ENCODE data around the gene SMAD6. TPM values are rescaled to one million over a fixed set of nuclear protein-coding genes. Genes with fewer than 3 reads are reported as not detected.

SMAD6 gene
- total RNA-seq, 2 donors from 2014 or later = 0.31 to 0.35 TPM

DNA sequence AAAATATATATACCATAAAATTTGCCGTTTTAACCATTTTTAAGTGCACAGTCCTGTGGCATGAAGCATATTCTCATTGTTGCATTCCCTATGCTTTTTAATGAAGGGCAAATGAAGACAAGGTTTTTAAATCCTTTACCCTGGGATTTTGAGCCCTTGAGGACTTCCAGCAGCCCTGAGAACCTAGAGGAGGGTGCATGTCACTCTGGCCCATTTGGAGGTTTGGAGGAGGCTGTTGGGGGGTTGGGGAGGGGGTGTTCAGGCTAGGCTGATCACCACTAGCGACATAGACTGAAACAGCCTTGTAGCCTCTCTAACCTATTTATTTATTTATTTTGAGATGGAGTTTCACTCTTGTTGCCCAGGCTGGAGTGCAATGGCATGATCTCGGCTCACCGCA is 86.0 kb downstream of the SMAD6 start:
- H3K36me3 Mint-ChIP-seq (ENCODE audit: insufficient read depth in 2 of 2) = no peaks in the 10 kb centered on the region

DNA sequence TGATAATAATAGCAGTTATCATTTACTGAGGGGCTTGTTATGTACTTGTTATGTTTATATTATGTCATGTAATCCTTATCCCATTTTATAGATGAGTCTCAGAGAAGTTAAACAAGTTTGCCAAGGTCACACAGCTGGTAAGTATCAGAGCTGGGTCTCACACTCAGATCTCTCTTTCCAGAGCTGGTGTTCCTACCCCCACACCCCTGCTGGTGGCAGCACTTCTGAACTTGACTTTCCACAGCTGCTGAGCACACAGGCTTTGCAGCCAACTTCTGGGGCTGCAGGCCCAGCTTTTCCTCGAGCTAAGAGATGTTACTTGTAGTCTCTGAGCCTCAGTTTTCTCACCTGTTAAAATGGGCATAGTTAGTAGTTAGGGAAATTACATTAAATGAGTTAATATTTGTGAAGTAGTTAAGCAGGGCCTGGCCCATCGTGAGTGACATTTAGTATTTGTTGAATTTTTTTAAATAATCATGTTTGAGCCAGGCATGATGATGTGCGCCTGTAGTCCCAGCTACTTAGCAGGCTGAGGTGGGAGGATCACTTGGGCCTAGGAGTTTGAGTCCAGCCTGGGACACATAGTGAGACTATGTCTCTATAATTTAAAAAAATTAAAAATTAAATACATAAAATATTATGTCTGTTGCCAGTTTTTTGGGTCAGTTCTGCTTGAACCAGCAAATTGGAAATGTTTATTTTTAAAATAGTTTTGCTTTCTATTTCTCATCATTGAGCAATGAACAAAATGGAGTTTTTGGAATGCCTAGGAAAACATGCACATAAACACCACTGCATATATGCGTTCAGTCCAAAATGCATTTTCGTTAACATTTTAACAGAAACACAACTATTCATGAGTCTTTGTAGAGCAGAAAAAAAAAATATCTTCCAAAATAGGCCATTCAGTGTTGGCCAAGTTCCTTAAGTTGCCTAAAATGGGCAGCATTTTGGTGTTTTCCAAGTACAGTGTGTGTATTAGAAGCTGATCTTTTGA is 87.3 kb downstream of the SMAD6 start:
- no peaks in the 10 kb centered on the region for H3K27me3 Mint-ChIP-seq (ENCODE audit: low read depth)
- no peaks in the 10 kb centered on the region for H3K36me3 Mint-ChIP-seq (ENCODE audit: insufficient read depth in 2 of 2)
- H3K27ac Mint-ChIP-seq = no peak overlapping the region
- ATAC-seq (replicated peaks in 1 of 2) = no peak
- no peaks in the 10 kb centered on the region for H3K9me3 Mint-ChIP-seq
- DNase-seq = no peak
- H3K4me1 Mint-ChIP-seq (ENCODE audit: low read depth) = no peaks in the 10 kb centered on the region
- no peak overlapping the region for H3K4me3 Mint-ChIP-seq

More for the DNA sequence above, 86.0 kb downstream of the SMAD6 start:
- DNase-seq = no peak
- Mint-ChIP-seq H3K4me3 (no peak overlapping the region), H3K9me3 (no peaks in the 10 kb centered on the region), H3K4me1 (ENCODE audit: low read depth) (no peaks in the 10 kb centered on the region), H3K27me3 (ENCODE audit: low read depth) (no peaks in the 10 kb centered on the region), H3K27ac (no peak overlapping the region)
- ATAC-seq (replicated peaks in 1 of 2) = no peak

DNA sequence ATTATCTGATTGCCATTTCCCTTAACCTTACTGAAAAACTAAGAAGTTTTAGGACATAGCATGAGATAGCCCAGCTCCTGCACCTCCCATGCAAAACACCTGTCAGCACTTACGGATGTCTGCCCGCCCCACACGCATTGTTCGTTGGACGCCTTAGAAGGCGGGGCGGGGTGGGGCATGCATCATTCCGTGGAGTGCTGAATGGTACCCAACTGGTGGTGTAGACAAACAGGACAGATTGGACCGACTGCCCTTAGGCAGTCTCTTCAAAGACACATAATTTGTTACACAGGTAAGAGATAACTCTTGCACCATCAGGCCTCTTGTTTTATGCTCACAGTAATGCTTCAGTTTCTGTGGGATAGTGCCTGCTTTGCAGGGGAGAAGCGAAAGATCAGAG is 93.8 kb downstream of the SMAD6 start:
- no peaks in the 10 kb centered on the region for H3K27me3 Mint-ChIP-seq (ENCODE audit: low read depth)

DNA sequence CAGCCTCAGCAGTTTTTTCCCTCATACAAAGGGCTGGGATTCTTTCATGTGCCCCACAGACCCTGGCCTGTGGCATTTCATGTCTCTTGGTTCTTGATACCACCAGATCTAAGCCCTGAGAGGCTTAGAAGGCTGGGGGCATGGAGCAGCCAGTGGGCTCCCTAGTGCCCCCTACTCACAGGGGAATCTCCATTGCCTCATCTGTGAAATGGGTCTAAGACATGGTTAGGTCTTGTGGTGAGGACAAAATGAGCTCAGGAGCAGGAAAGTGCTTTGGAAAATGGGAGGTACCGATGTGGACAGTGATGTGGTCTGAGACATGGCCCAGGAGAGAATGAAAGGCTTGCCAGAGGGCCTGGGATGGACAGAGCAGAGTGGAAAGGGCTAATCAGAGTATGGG is 94.3 kb downstream of the SMAD6 start:
- no peak for DNase-seq
- Mint-ChIP-seq H3K4me1 (ENCODE audit: low read depth) (no peaks in the 10 kb centered on the region), H3K9me3 (no peaks in the 10 kb centered on the region), H3K27me3 (ENCODE audit: low read depth) (no peaks in the 10 kb centered on the region), H3K36me3 (ENCODE audit: insufficient read depth in 2 of 2) (no peaks in the 10 kb centered on the region), H3K27ac (no peak overlapping the region), H3K4me3 (no peak overlapping the region)
- ATAC-seq (replicated peaks in 1 of 2) = no peak

More for the DNA sequence above, 93.8 kb downstream of the SMAD6 start:
- Mint-ChIP-seq H3K4me1 (ENCODE audit: low read depth) (no peaks in the 10 kb centered on the region), H3K36me3 (ENCODE audit: insufficient read depth in 2 of 2) (no peaks in the 10 kb centered on the region), H3K4me3 (no peak overlapping the region), H3K27ac (no peak overlapping the region), H3K9me3 (no peaks in the 10 kb centered on the region)
- ATAC-seq (replicated peaks in 1 of 2) = no peak
- DNase-seq = no peak

DNA sequence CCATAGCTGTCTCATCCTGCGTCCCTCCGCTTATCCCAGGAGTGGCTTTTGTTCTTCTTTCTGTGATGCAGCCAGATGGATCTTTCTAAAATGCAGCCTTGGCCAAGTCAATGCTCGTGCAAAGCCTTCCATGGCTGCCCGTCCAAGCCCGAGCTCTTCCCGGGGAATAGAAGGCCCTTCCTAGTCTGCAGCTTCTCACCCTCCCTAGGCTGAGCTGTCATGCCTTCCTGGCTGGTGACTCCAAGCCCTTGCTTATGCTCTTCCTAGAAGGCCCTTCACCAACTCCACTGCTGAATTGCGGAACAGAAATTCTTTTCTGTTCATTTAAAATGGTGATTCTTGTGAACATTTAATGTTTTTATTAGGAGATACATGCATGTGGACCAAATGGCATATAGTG is 95.9 kb downstream of the SMAD6 start:
- H3K4me1 Mint-ChIP-seq (ENCODE audit: low read depth) = no peaks in the 10 kb centered on the region
- H3K9me3 Mint-ChIP-seq = no peaks in the 10 kb centered on the region
- no peak overlapping the region for H3K27ac Mint-ChIP-seq
- H3K36me3 Mint-ChIP-seq (ENCODE audit: insufficient read depth in 2 of 2) = no peaks in the 10 kb centered on the region
- DNase-seq (no peak), ATAC-seq (replicated peaks in 1 of 2) (no peak)
- H3K4me3 Mint-ChIP-seq = no peak overlapping the region
- no peaks in the 10 kb centered on the region for H3K27me3 Mint-ChIP-seq (ENCODE audit: low read depth)

DNA sequence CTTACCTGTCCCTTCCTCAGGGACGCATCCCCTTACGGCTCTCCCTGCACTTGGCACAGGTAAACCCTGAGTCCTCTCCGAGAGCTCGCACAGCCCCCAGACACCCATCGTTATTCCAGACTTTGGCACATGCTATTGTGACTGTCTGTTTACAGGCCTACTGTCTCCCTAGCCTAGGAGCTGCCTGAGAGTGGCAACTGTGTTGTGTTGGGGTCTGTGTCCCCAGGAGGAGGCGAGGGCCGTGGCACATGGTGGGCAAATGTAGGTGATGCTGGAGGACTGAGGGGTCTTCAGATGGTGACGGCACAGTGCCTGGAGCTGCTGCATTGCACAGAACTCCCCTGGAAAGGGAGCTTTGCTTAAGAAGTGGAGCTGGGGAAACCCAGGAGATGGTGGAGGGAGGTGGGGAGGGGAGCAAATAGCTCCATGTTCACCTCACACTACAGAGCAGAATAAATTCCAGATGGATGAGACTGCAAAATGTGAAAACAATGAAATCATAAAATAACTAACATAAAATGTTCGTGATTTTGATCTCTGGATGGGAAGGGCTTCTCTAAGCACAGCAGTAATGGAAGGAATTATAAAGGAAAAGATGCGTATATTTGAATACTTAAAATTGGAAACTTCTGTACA is 96.5 kb downstream of the SMAD6 start:
- ATAC-seq (replicated peaks in 1 of 2) (no peak), DNase-seq (no peak)

DNA sequence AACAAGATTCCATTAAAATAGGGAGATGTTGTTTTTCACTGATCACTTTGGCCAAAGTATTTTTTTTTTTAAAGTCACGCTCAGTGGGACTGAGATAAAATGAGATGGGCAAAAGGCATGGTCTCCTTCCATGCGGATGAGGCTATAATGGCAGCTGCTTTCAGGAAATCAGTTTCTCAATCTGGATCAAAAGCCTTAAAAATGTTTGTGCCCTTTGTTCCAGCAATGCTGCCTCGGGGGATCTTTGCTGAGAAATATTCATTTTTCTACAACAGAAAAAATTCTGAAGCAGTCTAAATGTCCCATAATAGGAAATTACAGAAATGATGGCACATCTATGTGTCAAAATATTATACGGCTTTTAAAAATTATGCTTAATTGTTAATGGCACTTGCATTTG is 97.2 kb downstream of the SMAD6 start:
- H3K27me3 Mint-ChIP-seq (ENCODE audit: low read depth) = no peaks in the 10 kb centered on the region
- H3K4me3 Mint-ChIP-seq = no peak overlapping the region
- no peaks in the 10 kb centered on the region for H3K4me1 Mint-ChIP-seq (ENCODE audit: low read depth)
- no peak for DNase-seq
- no peaks in the 10 kb centered on the region for H3K36me3 Mint-ChIP-seq (ENCODE audit: insufficient read depth in 2 of 2)
- no peak for ATAC-seq (replicated peaks in 1 of 2)
- H3K27ac Mint-ChIP-seq = no peak overlapping the region
- no peaks in the 10 kb centered on the region for H3K9me3 Mint-ChIP-seq

More for the DNA sequence above, 96.5 kb downstream of the SMAD6 start:
- Mint-ChIP-seq H3K27ac (no peak overlapping the region), H3K36me3 (ENCODE audit: insufficient read depth in 2 of 2) (no peaks in the 10 kb centered on the region), H3K27me3 (ENCODE audit: low read depth) (no peaks in the 10 kb centered on the region), H3K9me3 (no peaks in the 10 kb centered on the region), H3K4me1 (ENCODE audit: low read depth) (no peaks in the 10 kb centered on the region), H3K4me3 (no peak overlapping the region)

DNA sequence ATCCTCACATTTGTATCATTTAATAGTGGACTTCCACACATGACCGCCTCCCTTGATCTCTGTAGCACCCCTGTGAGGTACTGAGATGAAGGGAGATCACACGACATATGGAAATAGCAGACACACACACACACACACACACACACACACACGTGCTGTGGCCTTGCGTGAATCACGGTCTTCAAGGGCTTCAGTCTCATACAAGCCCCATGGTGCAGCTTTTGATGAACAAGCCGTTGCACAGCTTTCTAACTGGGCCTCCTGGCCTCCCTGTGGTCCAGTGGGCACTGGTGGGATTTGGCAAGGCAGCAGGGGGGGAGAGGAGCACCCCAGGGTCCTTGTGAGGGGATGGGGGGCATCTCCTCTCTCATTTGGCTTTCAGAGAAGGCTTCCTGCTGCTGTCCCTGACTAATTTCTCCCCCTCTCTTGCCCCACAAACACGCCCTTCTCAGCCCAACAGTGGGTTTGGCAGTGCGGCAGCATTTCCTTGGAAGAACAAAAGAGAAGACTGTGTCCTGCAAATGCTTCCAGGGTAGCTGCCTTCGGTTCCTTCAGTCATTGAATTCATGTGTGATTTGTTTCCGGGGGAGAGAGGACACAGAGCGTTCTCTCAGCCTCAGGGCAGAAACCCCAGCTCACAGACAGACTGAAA is 98.7 kb downstream of the SMAD6 start:
- Mint-ChIP-seq H3K4me3 (no peak overlapping the region), H3K9me3 (no peaks in the 10 kb centered on the region), H3K27me3 (ENCODE audit: low read depth) (no peaks in the 10 kb centered on the region), H3K36me3 (ENCODE audit: insufficient read depth in 2 of 2) (no peaks in the 10 kb centered on the region), H3K27ac (no peak overlapping the region), H3K4me1 (ENCODE audit: low read depth) (no peaks in the 10 kb centered on the region)
- ATAC-seq (replicated peaks in 1 of 2) = no peak
- DNase-seq = no peak

DNA sequence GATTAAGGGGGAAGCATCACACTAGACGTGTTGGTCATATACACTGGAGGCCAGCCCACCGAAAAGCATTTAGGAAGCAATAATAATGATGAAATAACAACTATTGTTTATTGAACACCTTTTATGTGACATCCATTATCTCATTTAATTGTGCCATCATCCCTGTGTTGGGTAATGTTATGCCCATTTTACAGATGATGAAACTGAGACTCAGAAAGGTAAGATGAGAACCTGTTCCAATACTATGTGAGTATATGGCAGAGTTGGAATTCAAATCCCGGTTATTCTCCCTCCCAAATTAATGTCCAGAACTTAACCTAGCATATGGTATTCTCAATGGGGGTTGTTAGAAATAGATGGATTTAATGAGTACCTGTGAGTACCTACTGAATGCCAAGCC is 99.2 kb downstream of the SMAD6 start:
- no peak overlapping the region for H3K4me3 Mint-ChIP-seq
- no peak for ATAC-seq (replicated peaks in 1 of 2)
- DNase-seq = no peak
- H3K27me3 Mint-ChIP-seq (ENCODE audit: low read depth) = no peaks in the 10 kb centered on the region
- no peaks in the 10 kb centered on the region for H3K4me1 Mint-ChIP-seq (ENCODE audit: low read depth)
- no peaks in the 10 kb centered on the region for H3K9me3 Mint-ChIP-seq
- H3K27ac Mint-ChIP-seq = no peak overlapping the region
- no peaks in the 10 kb centered on the region for H3K36me3 Mint-ChIP-seq (ENCODE audit: insufficient read depth in 2 of 2)

DNA sequence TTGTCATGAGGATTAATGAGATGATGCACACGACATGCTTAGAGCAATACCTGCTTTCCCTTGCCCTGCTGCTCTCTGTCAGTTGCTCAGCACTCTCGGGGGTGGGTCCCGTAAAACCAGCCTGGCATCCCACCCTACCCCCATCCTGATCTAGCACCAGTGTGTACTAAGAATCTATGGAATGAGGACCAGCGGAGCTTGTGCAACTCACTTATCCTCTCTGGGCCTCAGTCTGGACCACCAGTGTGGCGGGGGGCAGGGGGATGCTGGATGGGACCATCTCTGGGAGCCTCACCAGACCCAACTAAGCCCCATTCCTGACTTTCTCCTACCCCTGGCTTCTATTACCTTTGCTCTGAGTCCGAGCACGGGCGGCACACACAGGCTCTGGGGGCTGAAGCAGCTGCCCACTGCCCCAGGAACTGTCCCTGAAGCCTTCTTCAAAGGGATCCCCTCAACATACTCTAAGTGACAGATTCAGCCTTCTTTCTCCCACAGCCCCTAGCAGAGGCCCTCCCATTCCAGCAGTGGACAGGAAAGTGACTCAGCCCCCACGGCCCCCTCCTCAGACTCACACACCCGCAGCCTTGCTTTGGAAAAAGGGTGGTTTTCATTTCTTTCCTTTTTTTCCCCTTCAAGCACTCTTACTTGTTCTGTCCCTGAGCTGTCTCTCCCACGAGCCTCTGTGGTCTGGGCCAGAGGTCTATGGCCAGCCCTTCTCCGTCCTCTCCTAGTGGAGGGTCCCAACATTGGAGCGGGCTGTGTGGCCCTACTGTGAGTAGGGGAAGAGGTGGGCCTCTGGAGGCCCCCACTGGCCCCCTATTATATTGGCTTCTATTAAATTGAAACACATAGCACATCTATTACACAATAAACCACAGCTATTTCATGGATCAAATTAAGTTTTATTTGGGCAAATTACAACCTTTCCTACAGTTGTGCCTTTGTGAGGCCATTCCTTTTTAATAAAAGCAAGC is 100.3 kb downstream of the SMAD6 start:
- Mint-ChIP-seq H3K4me1 (ENCODE audit: low read depth) (no peaks in the 10 kb centered on the region), H3K4me3 (no peak overlapping the region), H3K36me3 (ENCODE audit: insufficient read depth in 2 of 2) (no peaks in the 10 kb centered on the region), H3K27me3 (ENCODE audit: low read depth) (no peaks in the 10 kb centered on the region), H3K27ac (no peak overlapping the region), H3K9me3 (no peaks in the 10 kb centered on the region)
- no peak for ATAC-seq (replicated peaks in 1 of 2)
- DNase-seq = no peak

DNA sequence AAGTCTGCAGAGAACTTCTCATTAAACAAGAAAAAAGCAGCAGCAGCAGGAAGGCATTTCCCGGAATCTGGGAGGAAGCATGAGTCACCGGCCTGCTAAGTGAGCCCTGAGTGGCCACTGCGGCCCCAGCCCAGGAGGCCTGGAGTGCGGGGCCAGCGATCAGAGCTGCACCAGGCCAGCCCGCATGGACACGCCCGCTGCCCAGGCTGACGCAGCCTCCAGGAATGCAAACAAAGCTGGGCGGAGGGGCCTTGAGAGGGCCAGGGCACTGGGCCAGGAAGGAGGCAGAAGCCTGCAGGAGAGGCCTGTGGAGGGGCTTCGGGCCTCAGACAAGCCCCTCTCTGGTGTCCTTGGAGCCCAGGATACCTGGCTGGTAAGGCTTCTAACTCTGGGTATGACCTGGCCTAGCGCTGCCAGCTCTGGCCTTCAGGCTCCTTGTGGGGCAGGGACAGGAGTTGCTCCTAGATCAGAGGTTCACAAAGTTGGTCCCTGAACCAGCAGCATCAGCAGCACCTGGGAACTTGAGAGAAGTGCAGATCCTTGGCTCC is 101.2 kb downstream of the SMAD6 start:
- DNase-seq (no peak), ATAC-seq (replicated peaks in 1 of 2) (no peak)
- Mint-ChIP-seq H3K27me3 (ENCODE audit: low read depth) (no peaks in the 10 kb centered on the region), H3K4me1 (ENCODE audit: low read depth) (no peaks in the 10 kb centered on the region), H3K27ac (no peak overlapping the region), H3K9me3 (no peaks in the 10 kb centered on the region), H3K4me3 (no peak overlapping the region), H3K36me3 (ENCODE audit: insufficient read depth in 2 of 2) (no peaks in the 10 kb centered on the region)

DNA sequence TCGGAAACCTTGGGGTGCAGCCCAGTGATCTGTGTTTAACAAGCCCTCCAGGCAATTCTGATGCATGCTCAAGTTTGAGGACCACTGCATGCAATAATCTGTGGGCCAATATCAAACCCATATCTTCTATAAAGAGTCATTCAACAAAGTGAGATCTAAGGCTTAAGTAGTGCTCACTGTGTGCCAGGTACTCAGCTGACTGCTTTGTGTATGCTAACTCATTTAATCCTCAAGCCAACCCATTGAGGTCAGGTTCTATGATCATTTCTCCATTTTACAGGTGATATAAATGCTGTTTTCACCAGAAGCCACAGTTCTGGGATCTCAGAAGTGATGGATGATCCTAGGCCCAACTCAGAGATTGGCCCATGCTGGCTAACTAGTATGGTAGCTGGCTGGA is 101.7 kb downstream of the SMAD6 start:
- Mint-ChIP-seq H3K4me3 (no peak overlapping the region), H3K4me1 (ENCODE audit: low read depth) (no peaks in the 10 kb centered on the region), H3K9me3 (no peaks in the 10 kb centered on the region), H3K36me3 (ENCODE audit: insufficient read depth in 2 of 2) (no peaks in the 10 kb centered on the region), H3K27me3 (ENCODE audit: low read depth) (no peaks in the 10 kb centered on the region), H3K27ac (no peak overlapping the region)
- DNase-seq (no peak), ATAC-seq (replicated peaks in 1 of 2) (no peak)

Data from activated T-cell treated with anti-CD3 and anti-CD28 coated beads, Interleukin-2, amount 50 U/mL, for 72 hours (primary cell).